IMR-90 (cell line): ENCODE measurements around the gene SRP19. TPM values are rescaled to one million over a fixed set of nuclear protein-coding genes. Genes with fewer than 3 reads are reported as not detected.
"Not testable (repeated sequence)": the region's sequence is repeated elsewhere in the genome, so short reads cannot be mapped to it uniquely, and the experiment has no call there.

Experiments used
- ATAC-seq: fragments of 200-7000 bp; cut with Tn5 transposase; 2 replicates; pipeline ENCODE4 v1.9.1; 2020; ENCODE audit warnings: low read depth, mild to moderate bottlenecking, moderate library complexity
- BruUV-seq: library from RNA; stranded (reverse); fragments of 400-500 nt; replicated peaks from 2 replicates; lab custom pipeline; 2021; lab: Mats Ljungman, UMichigan
- CTCF ChIA-PET: fragments of 300-600 bp; formaldehyde crosslinking; extraction: SDS; loops from one replicate; lab custom pipeline; 2021; ENCODE audit warnings: antibody characterized with exemption; lab: Yijun Ruan, JAX
- POLR2A ChIA-PET: fragments of 300-600 bp; sonication (Branson Sonifier 250); formaldehyde crosslinking; loops from one replicate; lab custom pipeline; 2022; ENCODE audit warnings: antibody characterized with exemption; ENCODE audit not compliant: unreplicated experiment; lab: Charles Lee
- DNase-seq: peaks from one replicate; pipeline ENCODE4 v3.0.0; 2013
- H2AFZ ChIP-seq: replicated peaks from 2 replicates; pipeline ENCODE3; 2013; ENCODE audit warnings: low read length, mild to moderate bottlenecking; ENCODE audit not compliant: poor library complexity
- H2AK5ac ChIP-seq: 2 replicates; pipeline ENCODE4 v1.6.1; 2013; ENCODE audit warnings: low read depth, low read length, inconsistent platforms
- H2AK9ac ChIP-seq: replicated peaks from 2 replicates; pipeline ENCODE3; 2013; ENCODE audit warnings: mild to moderate bottlenecking, low read depth, low read length, moderate library complexity; ENCODE audit not compliant: poor library complexity
- H2BK120ac ChIP-seq: 2 replicates; pipeline ENCODE4 v1.6.1; 2013; ENCODE audit warnings: low read depth, low read length, inconsistent platforms
- H2BK15ac ChIP-seq: 3 replicates; pipeline ENCODE4 v1.6.1; 2013; ENCODE audit warnings: low read depth, low read length, inconsistent platforms
- H2BK20ac ChIP-seq: 2 replicates; pipeline ENCODE4 v1.6.1; 2013; ENCODE audit warnings: low read depth, mild to moderate bottlenecking, inconsistent platforms, low read length, moderate library complexity
- H2BK5ac ChIP-seq: 2 replicates; pipeline ENCODE4 v1.6.1; 2013; ENCODE audit warnings: mild to moderate bottlenecking, low read depth, low read length, inconsistent platforms; ENCODE audit not compliant: poor library complexity, severe bottlenecking
- H3K14ac ChIP-seq: replicated peaks from 2 replicates; pipeline ENCODE4 v1.6.1; 2013; ENCODE audit warnings: low read depth, low read length, inconsistent platforms
- H3K18ac ChIP-seq: 2 replicates; pipeline ENCODE4 v1.6.1; 2013; ENCODE audit warnings: low read depth, low read length, control low read depth
- H3K23ac ChIP-seq: 2 replicates; pipeline ENCODE4 v1.6.1; 2013; ENCODE audit warnings: low read depth, low read length, inconsistent platforms
- H3K27ac ChIP-seq: 2 replicates; pipeline ENCODE4 v1.5.1; 2013; ENCODE audit warnings: mild to moderate bottlenecking, control low read depth, low read length; ENCODE audit not compliant: insufficient read depth
- H3K27me3 ChIP-seq: 2 replicates; pipeline ENCODE4 v1.6.1; 2013; ENCODE audit warnings: low read length; ENCODE audit not compliant: control insufficient read depth, insufficient read depth
- H3K36me3 ChIP-seq: 2 replicates; pipeline ENCODE4 v1.6.1; 2013; ENCODE audit warnings: low read length, mixed read lengths; ENCODE audit not compliant: control insufficient read depth, insufficient read depth
- H3K4ac ChIP-seq: 2 replicates; pipeline ENCODE4 v1.6.1; 2013; ENCODE audit warnings: low read depth, low read length, inconsistent platforms
- H3K4me1 ChIP-seq: 2 replicates; pipeline ENCODE4 v1.6.1; 2013; ENCODE audit warnings: low read length, mixed read lengths; ENCODE audit not compliant: control insufficient read depth, insufficient read depth
- H3K4me2 ChIP-seq: 2 replicates; pipeline ENCODE4 v1.6.1; 2013; ENCODE audit warnings: low read depth, mild to moderate bottlenecking, control low read depth, low read length, moderate library complexity
- H3K4me3 ChIP-seq: 2 replicates; pipeline ENCODE4 v1.5.1; 2013; ENCODE audit warnings: low read depth, mild to moderate bottlenecking, control low read depth, low read length, moderate library complexity; ENCODE audit not compliant: insufficient read depth
- H3K56ac ChIP-seq: 2 replicates; pipeline ENCODE4 v1.6.1; 2013; ENCODE audit warnings: low read length, inconsistent platforms; ENCODE audit not compliant: insufficient read depth; ENCODE audit errors: extremely low read depth
- H3K79me1 ChIP-seq, 2 experiments: 2 replicates each; pipeline ENCODE4 v1.6.1; 2013; ENCODE audit warnings: low read length in 2 of 2, inconsistent platforms in 1 of 2, low read depth in 1 of 2
- H3K9ac ChIP-seq: 2 replicates; pipeline ENCODE4 v1.6.1; 2013; ENCODE audit warnings: low read depth, low read length, control low read depth
- H3K9me1 ChIP-seq: 2 replicates; pipeline ENCODE4 v1.6.1; 2013; ENCODE audit warnings: low read length, inconsistent platforms; ENCODE audit not compliant: insufficient read depth
- H3K9me3 ChIP-seq: 2 replicates; pipeline ENCODE4 v1.6.1; 2013; ENCODE audit warnings: low read length; ENCODE audit not compliant: control insufficient read depth, insufficient read depth
- H4K20me1 ChIP-seq: 2 replicates; pipeline ENCODE4 v1.6.1; 2013; ENCODE audit warnings: low read length, inconsistent platforms; ENCODE audit not compliant: insufficient read depth
- H4K5ac ChIP-seq: 2 replicates; pipeline ENCODE4 v1.6.1; 2013; ENCODE audit warnings: mild to moderate bottlenecking, low read depth, low read length, control low read depth
- H4K8ac ChIP-seq, 2 experiments: 2 replicates each; pipeline ENCODE4 v1.6.1; 2013; ENCODE audit warnings: low read depth in 2 of 2, low read length in 2 of 2, control low read depth in 1 of 2, inconsistent platforms in 1 of 2
- H4K91ac ChIP-seq: 2 replicates; pipeline ENCODE4 v1.6.1; 2013; ENCODE audit warnings: low read depth, low read length, inconsistent platforms; ENCODE audit not compliant: insufficient read depth
- ELK1 ChIP-seq: fragments of 150-350 bp; IDR thresholded peaks from 2 replicates; pipeline ENCODE4 v1.6.1; 2016; ENCODE audit warnings: low read depth, mild to moderate bottlenecking, low read length, moderate library complexity, borderline replicate concordance
- MXI1 ChIP-seq: IDR thresholded peaks from 2 replicates; pipeline ENCODE4 v1.6.1; 2012; ENCODE audit warnings: low read depth, mild to moderate bottlenecking, low read length, moderate library complexity, borderline replicate concordance
- POLR2A ChIP-seq: IDR thresholded peaks from 2 replicates; pipeline ENCODE4 v1.6.1; 2012; ENCODE audit warnings: mild to moderate bottlenecking, low read depth, low read length
- USF2 ChIP-seq: fragments of 150-350 bp; IDR thresholded peaks from 2 replicates; pipeline ENCODE4 v1.6.1; 2017; ENCODE audit warnings: mild to moderate bottlenecking, antibody characterized with exemption, low read length, low read depth
- WGBS, 2 experiments: methylation state at CpG; one replicate each; pipeline versions ENCODE4 v1.1.5 to v1.1.7; 2013; ENCODE audit warnings: missing lambda C conversion rate in 2 of 2; ENCODE audit not compliant: insufficient read length in 1 of 2; ENCODE audit errors: extremely low coverage in 2 of 2; 5-methylcytosine and 5-hydroxymethylcytosine counted together
- dilution Hi-C: fragments of 300-500 bp; cut with HindIII; formaldehyde crosslinking; loops from one replicate; pipeline ENCODE4 v1.14.3; 2018; ENCODE audit warnings: low sequenced_read_pairs; ENCODE audit not compliant: unreplicated experiment
- in situ Hi-C: fragments of 300-500 bp; cut with MboI; formaldehyde crosslinking; loops from 3 replicates; pipeline ENCODE4 v1.14.3; 2019; ENCODE audit warnings: low sequenced_read_pairs, inconsistent platforms, mixed read lengths
- intact Hi-C: fragments of 100-400 bp; cut with micrococcal nuclease; formaldehyde crosslinking; loops from 2 replicates; pipeline ENCODE4 v1.10.0; 2022
- polyA plus RNA-seq, 3 experiments: library from polyadenylated mRNA; depleted of rRNA; stranded (reverse); fragments of >200 nt; gene quantifications; 2 replicates each; pipeline ENCODE4 v1.2.3, GENCODE V29; 2012; ENCODE audit warnings: low replicate concordance in 1 of 3
- total RNA-seq: library from RNA; depleted of rRNA; stranded (reverse); fragments of >200 nt; gene quantifications from 2 replicates; pipeline ENCODE4 v1.2.3, GENCODE V29; 2012

SRP19 gene
- total and polyA plus RNA-seq, 2 of the 4 experiments (the other 2 are of a cell fraction) = 10.0 to 61.5 TPM

- Histone ChIP-seq H3K4ac (no peak overlapping the region), H3K18ac (no peak overlapping the region), H4K5ac (no peak overlapping the region), H2AK5ac (no peak overlapping the region), H2BK20ac (no peak overlapping the region), H4K91ac (no peak overlapping the region), H3K9ac (no peak overlapping the region), H4K8ac (no peak overlapping the region), H3K36me3 (peaks cover 32% of the 10 kb centered on the region), H3K4me1 (no peaks in the 10 kb centered on the region), H3K4me2 (no peak overlapping the region), H3K4me3 (no peak overlapping the region), H3K79me1 (peaks cover 36 to 45% of the 10 kb centered on the region in 2 experiments), H2BK5ac (no peak overlapping the region), H2AK9ac (no peak overlapping the region), H4K20me1 (peaks cover 10% of the 10 kb centered on the region), H3K56ac (no peak overlapping the region), H2AFZ (no peak overlapping the region), H3K9me1 (peaks cover 4% of the 10 kb centered on the region; the same call in 1 of the 2 replicates), H3K27me3 (no peaks in the 10 kb centered on the region), H3K23ac (no peak overlapping the region), H3K9me3 (no peaks in the 10 kb centered on the region), H2BK120ac (no peak overlapping the region), H3K14ac (no peak overlapping the region), H3K27ac (no peak overlapping the region), H2BK15ac (no peak overlapping the region)
- POLR2A ChIA-PET = no interaction called here
- WGBS, 2 experiments = no CpG with 5 or more reads among the region's 3 CpGs
- DNase-seq (no peak), ATAC-seq (no peak)
- TF ChIP-seq MXI1 (no peak), ELK1 (no peak), POLR2A (no peak), USF2 (no peak)
- CTCF ChIA-PET = interaction anchor here (0.7 kb wide), 2 partner anchors 68 to 93 kb away, joined by 5 read pairs; no protein-coding TSS in a partner anchor
- in situ Hi-C loops (no loop called here), intact Hi-C loops (no loop called here), dilution Hi-C loops (no loop called here)
- no TSS peak for BruUV-seq
Observed at GRCh38 chr5:112902561-112902960, 41.5 kb downstream of the SRP19 start.

DNA sequence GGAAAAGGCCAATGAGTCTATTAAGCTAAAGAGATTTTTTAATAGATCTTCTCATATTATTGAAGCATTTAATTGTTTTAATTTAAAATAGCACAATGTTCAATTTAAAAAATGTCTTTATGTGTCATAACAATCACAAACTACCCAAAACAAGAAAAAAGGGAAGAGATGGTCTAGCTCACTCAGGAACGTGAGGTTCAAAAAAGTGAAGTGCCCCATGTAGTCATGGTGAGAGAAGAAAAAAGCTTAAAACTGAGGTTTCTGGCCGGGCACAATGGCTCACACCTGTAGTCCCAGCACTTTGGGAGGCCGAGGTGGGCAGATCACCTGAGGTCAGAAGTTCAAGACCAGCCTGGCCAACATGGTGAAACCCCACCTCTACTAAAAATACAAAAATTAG lies 43.9 kb downstream of the SRP19 start:
- H2BK120ac ChIP-seq, H3K4me1 ChIP-seq, H2AK9ac ChIP-seq, DNase-seq, H3K4me2 ChIP-seq, CTCF ChIA-PET, ATAC-seq, intact Hi-C loops, H3K14ac ChIP-seq, H3K27ac ChIP-seq, H3K18ac ChIP-seq, H3K9me1 ChIP-seq, H4K91ac ChIP-seq, H2BK20ac ChIP-seq, H3K23ac ChIP-seq, H3K4me3 ChIP-seq, H3K9ac ChIP-seq, H3K56ac ChIP-seq, H2AFZ ChIP-seq, H2BK15ac ChIP-seq, H4K5ac ChIP-seq, in situ Hi-C loops, H3K4ac ChIP-seq, dilution Hi-C loops, H2BK5ac ChIP-seq, H3K9me3 ChIP-seq, H2AK5ac ChIP-seq, H3K27me3 ChIP-seq, BruUV-seq, H4K8ac ChIP-seq: not testable (repeated sequence)
- POLR2A ChIA-PET = interaction anchor here (1.0 kb wide), 1 partner anchor 10 kb away, joined by 3 read pairs; no protein-coding TSS in a partner anchor
- Histone ChIP-seq H3K36me3 (peaks cover 31% of the 10 kb centered on the region), H4K20me1 (peaks cover 10% of the 10 kb centered on the region), H3K79me1 (peaks cover 42% of the 10 kb centered on the region in 2 experiments)
- no CpG with 5 or more reads among the region's 3 CpGs for WGBS, 2 experiments
